ENCODE data around the gene GATA2. TPM values are rescaled to one million over a fixed set of nuclear protein-coding genes. Genes with fewer than 3 reads are reported as not detected.

Gene GATA2
- polyA plus RNA-seq, 10 donors, result 2.1 to 4.8 (median 3.3) TPM

- DNase-seq, result no peak
Measured at GRCh38 chr3:128434524-128434923, 58.5 kb downstream of the GATA2 start.

- DNase-seq, result no peak
Measured at GRCh38 chr3:128433837-128434165, 59.2 kb downstream of the GATA2 start.

- no peak for DNase-seq
Measured at GRCh38 chr3:128432971-128433836, 59.8 kb downstream of the GATA2 start.

- DNase-seq, result no peak
Measured at GRCh38 chr3:128432301-128432970, 60.6 kb downstream of the GATA2 start.

- DNase-seq, result no peak
Measured at GRCh38 chr3:128431803-128432300, 61.1 kb downstream of the GATA2 start.

GRCh38 chr3:128430731-128431130 lies 62.3 kb downstream of the GATA2 start:
- DNase-seq, result no peak

GRCh38 chr3:128430301-128430700 lies 62.7 kb downstream of the GATA2 start:
- DNase-seq, result no peak

- DNase-seq, result no peak
Measured at GRCh38 chr3:128429751-128430150, 63.2 kb downstream of the GATA2 start.

Other genes with a start within 250 kb of the GATA2 start
- gene DNAJB8, start 26.3 kb downstream of the GATA2 start, polyA plus RNA-seq (ENCODE audit: insufficient read length in 10 of 10), result not detected
- 100 to 1,000 TPM in 7 of 10 donors, 10 to 100 TPM in 3; 91.4 to 140 (median 108) TPM for gene RPN1, start 157.6 kb upstream of the GATA2 start, polyA plus RNA-seq (ENCODE audit: insufficient read length in 10 of 10)
- 100 to 1,000 TPM; 134 to 184 (median 145) TPM for gene RAB7A, start 233.0 kb upstream of the GATA2 start, polyA plus RNA-seq (ENCODE audit: insufficient read length in 10 of 10)